DMS114 treated with DMSO at 0.1 percent for 48 hours (cell line): Measurements from ENCODE around the gene TMEM87B.

Source experiments
- DNase-seq: peaks from one replicate; lab custom pipeline; 2025; ENCODE audit not compliant: unreplicated experiment; lab: John Stamatoyannopoulos, UW

Gene TMEM87B

DNA sequence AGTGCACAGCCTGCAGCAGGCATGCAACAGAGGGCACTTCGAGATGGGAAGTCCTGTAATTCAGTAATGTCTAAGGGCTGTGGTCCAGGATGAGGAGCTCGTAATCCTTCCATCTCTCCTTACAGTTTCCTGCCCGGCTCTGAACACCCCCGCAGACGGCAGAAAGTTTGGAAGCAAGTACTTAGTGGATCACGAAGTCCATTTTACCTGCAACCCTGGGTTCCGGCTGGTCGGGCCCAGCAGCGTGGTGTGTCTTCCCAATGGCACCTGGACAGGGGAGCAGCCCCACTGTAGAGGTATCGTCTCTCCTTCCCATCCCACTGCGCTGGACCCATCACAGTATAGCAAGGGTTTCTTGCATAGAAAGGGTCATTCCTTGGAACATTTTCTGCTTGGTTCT lies 109.8 kb downstream of the TMEM87B start:
- DNase-seq, result no peak

GRCh38 chr2:112165296-112165695 lies 110.2 kb downstream of the TMEM87B start:
- DNase-seq, result no peak

DNA sequence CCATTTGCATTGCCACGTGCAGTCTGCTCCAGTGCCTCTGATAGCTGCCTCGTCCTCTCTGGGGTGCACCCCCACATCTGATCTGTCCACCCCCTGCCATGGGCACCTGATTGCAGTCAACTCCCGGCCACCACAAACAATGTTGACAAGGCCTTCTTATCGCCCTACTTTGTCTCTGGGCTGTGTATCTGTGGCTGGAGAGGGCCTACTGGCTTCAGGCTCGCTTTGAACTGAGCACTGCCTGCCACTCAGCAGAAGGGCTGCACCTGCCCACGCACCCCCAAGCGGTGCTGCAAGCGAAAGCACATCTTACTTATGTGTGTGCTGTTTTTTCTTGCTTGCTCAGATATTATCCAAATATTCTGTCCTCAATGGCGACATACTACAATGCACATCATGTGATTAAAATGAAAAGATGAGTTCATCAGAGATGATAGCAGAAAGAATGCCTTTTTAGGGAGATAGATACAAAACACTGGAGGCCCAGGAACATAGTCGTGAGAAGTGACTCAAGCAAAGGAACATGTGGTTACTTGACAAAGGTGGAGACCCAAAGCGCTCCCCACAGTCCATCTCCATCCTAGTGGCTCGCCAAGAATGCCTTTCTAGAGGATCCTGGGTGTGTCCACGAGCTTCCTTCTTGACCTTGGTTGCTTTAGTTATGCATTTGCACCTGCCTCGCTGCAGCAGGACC lies 111.9 kb downstream of the TMEM87B start:
- DNase-seq, result no peak

- no peak for DNase-seq
These were observed 113.5 kb downstream of the TMEM87B start for GRCh38 chr2:112168422-112169124.
